Stimulated activated CD4-positive, alpha-beta T cell treated with anti-CD3 and anti-CD28 coated beads, Interleukin-4, amount 100 ng/mL, for 24 hours (primary cell): ENCODE measurements around the gene ZNF302.
"Not testable (repeated sequence)": the region's sequence is repeated elsewhere in the genome, so short reads cannot be mapped to it uniquely, and the experiment has no call there.

Experiments
- DNase-seq: peaks from one replicate; pipeline ENCODE4 v3.0.0-alpha.2; 2020

ZNF302 gene

DNA sequence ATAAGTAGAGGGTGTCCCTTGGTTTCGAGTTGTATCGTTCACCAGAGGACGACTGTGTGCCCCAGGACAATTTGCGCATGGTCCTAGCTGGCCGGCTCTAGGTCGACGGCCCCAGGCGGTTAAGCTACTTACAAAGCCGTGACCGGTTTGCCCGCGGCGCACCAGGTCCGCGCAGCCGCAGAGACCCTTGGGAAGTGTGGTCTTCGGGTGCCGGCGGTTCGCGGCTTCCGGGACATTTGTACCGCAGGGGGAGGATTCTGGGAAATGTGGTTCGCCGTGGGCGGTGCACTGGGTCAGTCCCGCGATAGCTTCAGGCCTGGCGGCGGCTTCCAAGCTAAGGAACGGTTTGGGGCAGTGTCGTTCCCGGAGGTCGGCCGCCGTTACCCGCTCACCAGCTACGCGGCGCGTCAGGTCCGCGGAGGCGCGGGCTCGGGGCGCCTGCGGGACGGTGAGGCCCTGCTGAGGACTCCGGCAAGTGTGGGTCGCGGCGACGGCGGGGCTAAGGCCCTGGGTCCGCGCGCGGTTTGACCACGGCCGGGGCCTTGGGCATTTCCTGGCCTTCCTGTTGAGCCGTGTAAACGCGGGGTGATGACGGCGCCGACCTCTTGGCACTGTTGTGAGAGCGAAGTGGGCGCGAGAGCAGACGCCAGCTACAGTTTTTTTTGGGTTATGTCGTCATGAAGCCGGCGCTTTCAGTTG, at the start of gene ZNF302:
ZNF302 (plus strand) TSS at position 293 of the 699 bp plus-strand sequence. CDS start 1,127 bp downstream, outside the sequence.
- DNase-seq: peak; percentile 96

DNA sequence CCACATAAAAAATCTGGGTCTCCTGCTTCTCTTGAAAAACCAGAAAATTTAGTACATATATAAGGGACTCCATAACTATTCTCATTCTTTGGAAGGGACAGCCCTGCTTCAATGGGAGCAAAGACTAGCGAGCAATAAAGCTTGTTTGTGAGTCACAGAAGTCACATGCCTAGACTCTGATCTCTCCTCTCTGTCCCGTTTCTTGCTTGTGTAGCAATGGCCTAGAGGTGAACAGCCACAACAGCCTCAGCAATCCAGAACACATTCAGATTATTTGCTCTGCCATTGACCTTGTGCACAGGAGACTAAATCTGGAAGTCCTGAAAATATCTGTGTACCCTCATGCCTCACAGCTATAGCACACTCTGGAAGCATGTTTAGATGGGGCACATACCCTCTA, 43.7 kb upstream of the ZNF302 start:
- no peak for DNase-seq

- DNase-seq: peak; percentile 70
Observed at GRCh38 chr19:34639491-34640085, 37.9 kb upstream of the ZNF302 start.

- no peak for DNase-seq
Observed at GRCh38 chr19:34642241-34642640, 35.2 kb upstream of the ZNF302 start.

- no peak for DNase-seq
Observed at GRCh38 chr19:34644991-34645461, 32.5 kb upstream of the ZNF302 start.

- DNase-seq: no peak
Observed at GRCh38 chr19:34645551-34645950, 31.9 kb upstream of the ZNF302 start.

GRCh38 chr19:34649886-34650543, 27.5 kb upstream of the ZNF302 start:
- no peak for DNase-seq

DNA sequence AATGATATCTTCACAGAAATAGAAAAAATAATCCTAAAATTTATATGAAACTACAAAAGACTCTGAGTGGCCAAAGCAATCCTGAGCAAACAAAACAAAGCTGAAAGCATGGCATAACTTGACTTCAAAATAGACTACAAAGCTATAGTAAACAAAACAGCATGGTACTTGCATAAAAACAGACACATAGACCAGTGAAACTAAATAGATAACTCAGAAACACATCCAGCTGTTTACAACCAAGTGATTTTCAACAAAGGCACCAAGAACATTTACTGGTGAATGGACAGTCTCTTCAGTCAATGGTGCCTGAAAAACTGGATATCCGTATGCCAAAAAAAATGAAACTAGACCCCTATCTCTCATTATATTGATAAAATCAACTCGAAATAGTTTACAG, 25.7 kb upstream of the ZNF302 start:
- DNase-seq: no peak

DNA sequence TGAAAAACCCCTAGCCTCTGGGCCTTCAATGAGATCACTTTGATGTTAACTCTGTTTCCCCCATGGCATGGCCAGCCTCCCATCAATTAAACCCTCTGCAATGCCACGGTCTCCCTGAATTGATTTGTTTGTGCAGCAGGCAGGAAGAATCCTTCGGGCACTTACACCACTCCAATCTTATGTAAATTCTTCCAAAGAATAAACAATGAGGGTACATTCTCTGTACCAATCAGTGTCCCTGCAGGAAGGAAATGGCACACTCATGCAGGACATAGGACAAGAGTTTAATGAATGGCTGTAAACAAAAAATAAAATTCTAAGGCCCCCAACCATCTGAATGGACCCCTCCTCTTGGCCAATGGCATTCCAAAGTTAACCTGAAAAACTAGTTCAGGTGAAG, 22.7 kb upstream of the ZNF302 start:
- DNase-seq: no peak

DNA sequence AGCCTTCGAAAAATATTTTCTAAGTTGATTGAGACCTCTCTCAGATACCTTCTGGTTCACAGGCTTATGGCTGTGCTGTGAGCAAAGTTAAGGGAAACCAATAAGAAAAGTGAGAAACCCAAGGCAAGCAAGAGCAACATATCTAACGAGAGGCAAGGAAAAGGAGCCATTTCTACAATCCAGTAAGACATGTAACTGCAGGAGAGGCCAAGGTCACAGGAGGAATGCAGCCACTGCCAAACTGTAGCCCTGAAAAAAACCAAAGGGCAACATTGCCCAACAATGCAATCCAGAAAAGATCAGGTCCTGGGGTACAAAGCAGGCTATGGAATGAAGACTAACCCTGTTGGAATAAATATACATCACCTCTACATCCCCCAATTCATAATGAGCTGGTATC, 21.8 kb upstream of the ZNF302 start:
- DNase-seq: no peak

GRCh38 chr19:34661357-34661756, 16.1 kb upstream of the ZNF302 start:
- no peak for DNase-seq

- DNase-seq: peak; percentile 24
Observed at GRCh38 chr19:34662919-34663318, 14.6 kb upstream of the ZNF302 start.

GRCh38 chr19:34664168-34664567, 13.3 kb upstream of the ZNF302 start:
- no peak for DNase-seq

DNA sequence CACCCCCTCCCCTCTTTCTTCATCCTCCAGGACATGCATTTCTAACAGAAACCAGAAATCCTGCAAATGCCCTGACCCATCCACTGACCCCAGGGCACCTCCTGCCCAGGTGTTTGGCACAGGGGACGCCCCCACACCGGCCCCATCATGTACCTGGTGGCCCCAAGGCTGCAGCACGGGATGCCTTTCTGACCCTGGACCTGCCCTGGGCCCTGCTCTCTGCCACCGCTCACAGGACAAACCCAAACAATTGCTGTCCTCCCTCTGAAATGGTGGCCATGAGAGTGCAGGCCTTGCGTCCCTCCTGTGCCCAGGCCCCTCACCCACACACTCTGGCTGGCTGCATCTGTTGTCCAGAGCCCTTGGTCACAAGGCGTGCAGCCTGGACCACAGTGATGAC, 12.6 kb upstream of the ZNF302 start:
- DNase-seq: no peak

DNA sequence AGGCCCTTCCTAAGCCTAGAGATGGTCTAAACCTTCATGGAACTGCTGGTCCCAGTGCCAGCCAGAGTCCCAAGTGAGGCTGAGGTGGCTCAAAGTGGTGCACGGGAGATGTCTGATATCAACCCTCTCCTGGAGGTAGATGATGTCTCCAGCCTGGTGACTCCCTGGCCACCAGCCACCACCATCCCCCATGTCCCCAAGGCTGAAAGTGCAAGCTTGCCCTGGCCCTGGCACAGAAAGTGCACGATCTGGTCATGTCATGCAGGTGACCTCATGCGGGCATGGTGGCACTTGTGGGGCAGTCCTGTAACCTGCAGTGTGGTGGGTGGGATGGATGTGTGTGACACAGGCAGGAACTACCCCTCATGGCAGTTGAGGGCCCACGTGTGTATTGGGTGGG, 12.2 kb upstream of the ZNF302 start:
- not testable (repeated sequence) for DNase-seq

DNA sequence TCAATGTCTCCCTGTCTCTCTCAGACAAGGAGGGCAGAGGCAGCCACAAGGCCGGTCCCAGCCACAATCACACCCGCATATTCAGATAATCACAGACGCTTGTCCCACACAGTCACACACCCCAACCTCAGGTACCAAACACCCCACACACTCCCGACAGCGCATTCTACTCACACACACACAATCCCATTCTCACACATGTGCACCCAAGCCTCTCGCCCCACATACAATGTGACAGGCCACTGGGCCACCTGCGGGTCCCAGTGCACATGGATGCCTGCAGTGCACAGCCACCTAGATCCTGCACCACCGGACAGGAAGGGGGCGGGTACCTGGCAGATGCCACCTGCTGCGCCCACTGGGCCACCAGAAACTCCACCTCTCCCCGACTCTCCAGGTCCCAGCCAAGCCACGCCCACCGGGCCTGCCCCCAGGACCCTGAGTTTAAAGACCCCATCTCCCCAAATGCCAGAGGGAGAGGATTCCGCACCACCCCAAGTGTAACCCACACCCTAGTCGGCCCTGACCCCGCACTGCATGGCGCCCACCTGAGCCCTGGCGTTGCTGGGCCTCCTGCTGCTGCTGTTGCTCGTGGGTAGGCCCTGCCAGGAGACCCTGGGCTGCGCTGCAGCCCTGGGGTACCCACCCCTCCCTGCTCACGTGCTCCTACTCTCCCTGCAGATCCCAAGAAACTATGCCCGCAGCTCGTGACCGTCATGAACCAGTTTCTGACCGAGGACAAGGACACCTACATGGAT, 11.1 kb upstream of the ZNF302 start:
- DNase-seq: no peak

DNA sequence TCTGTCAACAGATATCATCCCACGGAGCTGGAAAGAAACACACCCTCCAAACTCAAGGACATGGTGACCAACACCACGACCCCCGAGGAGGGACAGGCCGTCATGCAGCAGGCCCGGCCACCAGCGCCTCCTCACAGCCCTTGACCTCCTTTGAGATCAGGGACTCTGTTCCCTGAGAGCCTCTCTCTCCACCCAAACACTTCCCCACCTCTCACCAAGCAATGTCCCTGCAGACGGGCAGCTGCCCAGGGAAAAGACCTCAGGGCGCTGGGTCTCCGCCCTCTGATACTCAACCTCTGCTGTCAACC, 10.6 kb upstream of the ZNF302 start:
- DNase-seq: no peak

- DNase-seq: no peak
Observed at GRCh38 chr19:34667349-34668076, 10.0 kb upstream of the ZNF302 start.

GRCh38 chr19:34668077-34668689, 9.3 kb upstream of the ZNF302 start:
- DNase-seq: not testable (repeated sequence)

GRCh38 chr19:34668690-34669089, 8.8 kb upstream of the ZNF302 start:
- DNase-seq: not testable (repeated sequence)

DNA sequence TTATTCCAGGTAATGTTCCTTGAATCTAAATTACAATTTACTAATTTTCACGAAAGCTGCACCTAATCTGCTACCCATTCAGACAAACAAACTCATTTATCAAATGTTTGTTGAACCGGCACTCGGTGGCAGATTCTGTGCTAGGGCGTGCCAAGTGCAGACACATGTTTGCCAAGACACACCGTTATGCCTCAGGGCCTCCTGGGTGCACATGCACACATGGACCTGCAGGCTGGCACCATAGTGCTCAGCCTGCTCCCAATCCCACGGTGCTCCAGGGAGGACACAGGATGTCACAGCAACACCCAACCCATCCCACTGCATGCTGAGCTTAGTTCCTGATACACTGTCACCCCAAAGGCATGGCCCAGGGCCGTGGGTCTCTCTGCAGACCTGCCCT, 8.2 kb upstream of the ZNF302 start:
- no peak for DNase-seq

- DNase-seq: no peak
Observed at GRCh38 chr19:34671972-34672371, 5.5 kb upstream of the ZNF302 start.
